ENCODE measurements around the gene SOCS6. TPM values are rescaled to one million over a fixed set of nuclear protein-coding genes. Genes with fewer than 3 reads are reported as not detected.

Gene SOCS6
- total RNA-seq, 4 donors from 2014 or later, result 12.8 to 26.8 (median 16.3) TPM

- ATAC-seq, result peak in 1 of 2 donors; percentile 33
- Histone ChIP-seq H3K36me3 (no peaks in the 10 kb centered on the region), H3K9me3 (no peaks in the 10 kb centered on the region), H3K4me1 (no peaks in the 10 kb centered on the region), H3K27ac (no peak overlapping the region), H3K4me3 (no peak overlapping the region), H3K27me3 (no peaks in the 10 kb centered on the region)
- in situ Hi-C loops (cut with MboI; ENCODE audit: low sequenced_read_pairs in 4 of 4), result no loop called here
- intact Hi-C loops (cut with DNase I; ENCODE audit: low total_unique reads), result no loop called here
- DNase-seq, result no peak
- TF ChIP-seq POLR2A (IDR thresholded peaks at IDR 0.05) (no peak), CTCF (IDR thresholded peaks at IDR 0.05 in 4 of 5, conservative IDR thresholded peaks at IDR 0.05 in 1 of 5) (no peak)
These were observed 84.2 kb downstream of the SOCS6 start for GRCh38 chr18:70373042-70373519.

GRCh38 chr18:70374154-70374553 lies 85.3 kb downstream of the SOCS6 start:
- DNase-seq (no peak), ATAC-seq (no peak)
- Histone ChIP-seq H3K27ac (no peak overlapping the region), H3K4me3 (no peak overlapping the region), H3K4me1 (no peaks in the 10 kb centered on the region), H3K27me3 (no peaks in the 10 kb centered on the region), H3K9me3 (no peaks in the 10 kb centered on the region), H3K36me3 (no peaks in the 10 kb centered on the region)
- in situ Hi-C loops (cut with MboI; ENCODE audit: low sequenced_read_pairs in 4 of 4), result no loop called here
- TF ChIP-seq CTCF (IDR thresholded peaks at IDR 0.05 in 4 of 5, conservative IDR thresholded peaks at IDR 0.05 in 1 of 5), result no peak
- TF ChIP-seq POLR2A (IDR thresholded peaks at IDR 0.05), result no peak
- intact Hi-C loops (cut with DNase I; ENCODE audit: low total_unique reads), result no loop called here

- Histone ChIP-seq H3K27me3 (no peaks in the 10 kb centered on the region), H3K4me3 (no peak overlapping the region), H3K27ac (no peak overlapping the region), H3K4me1 (no peaks in the 10 kb centered on the region), H3K36me3 (no peaks in the 10 kb centered on the region), H3K9me3 (no peaks in the 10 kb centered on the region)
- in situ Hi-C loops (cut with MboI; ENCODE audit: low sequenced_read_pairs in 4 of 4) (no loop called here), intact Hi-C loops (cut with DNase I; ENCODE audit: low total_unique reads) (no loop called here)
- DNase-seq (no peak), ATAC-seq (no peak)
- TF ChIP-seq CTCF (IDR thresholded peaks at IDR 0.05 in 4 of 5, conservative IDR thresholded peaks at IDR 0.05 in 1 of 5) (no peak), POLR2A (IDR thresholded peaks at IDR 0.05) (no peak)
These were observed 87.5 kb downstream of the SOCS6 start for GRCh38 chr18:70376137-70376913.

- no peak for DNase-seq
- ATAC-seq, result no peak
- no peaks in the 10 kb centered on the region for H3K4me1 ChIP-seq
- H3K27me3 ChIP-seq, result no peaks in the 10 kb centered on the region
- TF ChIP-seq CTCF (IDR thresholded peaks at IDR 0.05 in 4 of 5, conservative IDR thresholded peaks at IDR 0.05 in 1 of 5), result no peak
- no peak for TF ChIP-seq POLR2A (IDR thresholded peaks at IDR 0.05)
- in situ Hi-C loops (cut with MboI; ENCODE audit: low sequenced_read_pairs in 4 of 4) (no loop called here), intact Hi-C loops (cut with DNase I; ENCODE audit: low total_unique reads) (no loop called here)
- H3K4me3 ChIP-seq, result no peak overlapping the region
- no peaks in the 10 kb centered on the region for H3K9me3 ChIP-seq
- no peak overlapping the region for H3K27ac ChIP-seq
- no peaks in the 10 kb centered on the region for H3K36me3 ChIP-seq
These were observed 88.0 kb downstream of the SOCS6 start for GRCh38 chr18:70376914-70377258.
